ENCODE measurements around the gene ABL1. TPM values are rescaled to one million over a fixed set of nuclear protein-coding genes. Genes with fewer than 3 reads are reported as not detected.

Gene ABL1
- polyA plus RNA-seq, 1 donor from 2014 or later = 18.5 TPM

- Histone ChIP-seq H4K20me1 (ENCODE audit: insufficient read depth) (no peaks in the 10 kb centered on the region), H2AFZ (ENCODE audit: low read depth, low read length) (no peak overlapping the region), H3K9ac (ENCODE audit: low read length) (no peak overlapping the region), H3K4me2 (ENCODE audit: low read length) (no peak overlapping the region), H3K27me3 (ENCODE audit: insufficient read depth, low read depth, low read length) (no peaks in the 10 kb centered on the region), H3K27ac (ENCODE audit: low read length) (no peak overlapping the region), H3K4me3 (ENCODE audit: low read length) (no peak overlapping the region), H3K36me3 (ENCODE audit: insufficient read depth, low read length) (no peaks in the 10 kb centered on the region), H3K79me2 (replicated peaks; ENCODE audit: insufficient read depth, low read length) (no peaks in the 10 kb centered on the region), H3F3A (ENCODE audit: insufficient read depth, low read length, poor library complexity, severe bottlenecking) (no peaks in the 10 kb centered on the region), H3K9me3 (ENCODE audit: low read length) (no peaks in the 10 kb centered on the region), H3K9me2 (ENCODE audit: insufficient read depth, low read length) (no peaks in the 10 kb centered on the region)
- TF ChIP-seq RAD21 (conservative IDR thresholded peaks at IDR 0.05) (no peak), SMC3 (conservative IDR thresholded peaks at IDR 0.05; ENCODE audit: poor library complexity) (no peak), REST (IDR thresholded peaks at IDR 0.05; ENCODE audit: borderline replicate concordance) (no peak), TAF1 (IDR thresholded peaks at IDR 0.05; ENCODE audit: low read depth) (no peak), MXI1 (conservative IDR thresholded peaks at IDR 0.05; ENCODE audit: poor library complexity, severe bottlenecking) (no peak)
These were observed 47.7 kb downstream of the ABL1 start for GRCh38 chr9:130882696-130883225.

- H3K27me3 ChIP-seq (ENCODE audit: insufficient read depth, low read depth, low read length) = no peaks in the 10 kb centered on the region
- H3K36me3 ChIP-seq (ENCODE audit: insufficient read depth, low read length) = no peaks in the 10 kb centered on the region
- H2AFZ ChIP-seq (ENCODE audit: low read depth, low read length) = no peak overlapping the region
- no peaks in the 10 kb centered on the region for H3F3A ChIP-seq (ENCODE audit: insufficient read depth, low read length, poor library complexity, severe bottlenecking)
- H3K9me3 ChIP-seq (ENCODE audit: low read length) = no peaks in the 10 kb centered on the region
- H3K4me2 ChIP-seq (ENCODE audit: low read length) = no peak overlapping the region
- TF ChIP-seq RAD21 (conservative IDR thresholded peaks at IDR 0.05) (no peak), POLR2AphosphoS5 (IDR thresholded peaks at IDR 0.05) (no peak), TAF1 (IDR thresholded peaks at IDR 0.05; ENCODE audit: low read depth) (no peak), MXI1 (conservative IDR thresholded peaks at IDR 0.05; ENCODE audit: poor library complexity, severe bottlenecking) (no peak), EZH2 (IDR thresholded peaks at IDR 0.05; ENCODE audit: borderline replicate concordance, insufficient read depth, low read length, poor library complexity, severe bottlenecking) (no peak), EP300 (conservative IDR thresholded peaks at IDR 0.05; ENCODE audit: poor library complexity, severe bottlenecking) (no peak), CTCF (IDR thresholded peaks at IDR 0.05; ENCODE audit: poor library complexity, severe bottlenecking) (no peak), REST (IDR thresholded peaks at IDR 0.05; ENCODE audit: borderline replicate concordance) (no peak), SMC3 (conservative IDR thresholded peaks at IDR 0.05; ENCODE audit: poor library complexity) (no peak)
- no peaks in the 10 kb centered on the region for H4K20me1 ChIP-seq (ENCODE audit: insufficient read depth)
- no peaks in the 10 kb centered on the region for H3K79me2 ChIP-seq (replicated peaks; ENCODE audit: insufficient read depth, low read length)
- no peaks in the 10 kb centered on the region for H3K9me2 ChIP-seq (ENCODE audit: insufficient read depth, low read length)
- no peak overlapping the region for H3K27ac ChIP-seq (ENCODE audit: low read length)
- no peak overlapping the region for H3K9ac ChIP-seq (ENCODE audit: low read length)
- no peak overlapping the region for H3K4me3 ChIP-seq (ENCODE audit: low read length)
These were observed 48.4 kb downstream of the ABL1 start for GRCh38 chr9:130883479-130883878.

All from neural cell (in vitro differentiated cells).